Fibroblast of lung (primary cell): ENCODE data around the gene MACF1. TPM values are rescaled to one million over a fixed set of nuclear protein-coding genes. Genes with fewer than 3 reads are reported as not detected.

ENCODE experiments used
- DNase-seq, 2 donors: peaks; one replicate each; pipeline versions ENCODE4 v3.0.0 to v3.0.0-alpha.2; 2010; ENCODE audit warnings: low read depth in 2 of 2
- H2AFZ ChIP-seq: 2 replicates; pipeline ENCODE4 v1.5.1; 2012; ENCODE audit warnings: low read length, control low read depth, inconsistent platforms
- H3K27ac ChIP-seq: 2 replicates; pipeline ENCODE4 v1.5.1; 2011; ENCODE audit warnings: low read length, control low read depth; ENCODE audit not compliant: insufficient read depth
- H3K27me3 ChIP-seq: 2 replicates; pipeline ENCODE4 v1.5.1; 2011; ENCODE audit warnings: mild to moderate bottlenecking, low read length; ENCODE audit not compliant: control insufficient read depth, insufficient read depth
- H3K36me3 ChIP-seq: 2 replicates; pipeline ENCODE4 v1.5.1; 2011; ENCODE audit warnings: low read length; ENCODE audit not compliant: control insufficient read depth, insufficient read depth
- H3K4me1 ChIP-seq: 2 replicates; pipeline ENCODE4 v1.5.1; 2011; ENCODE audit warnings: low read length; ENCODE audit not compliant: control insufficient read depth, insufficient read depth; ENCODE audit errors: extremely low read depth
- H3K4me2 ChIP-seq: 2 replicates; pipeline ENCODE4 v1.5.1; 2011; ENCODE audit warnings: low read length, control low read depth; ENCODE audit not compliant: insufficient read depth; ENCODE audit errors: extremely low read depth
- H3K4me3 ChIP-seq, 4 experiments: fragments of 200-600 bp in 1 of 4; sonication (generic) in 1 of 4; replicated peaks in 1 of 4; 2 replicates each; pipeline ENCODE4 v1.5.1; 2011 to 2016; ENCODE audit warnings: low read length in 4 of 4, low read depth in 3 of 4, mild to moderate bottlenecking in 3 of 4, control low read depth in 2 of 4, inconsistent platforms in 1 of 4, mixed read lengths in 1 of 4; ENCODE audit not compliant: insufficient read depth in 1 of 4; ENCODE audit errors: control extremely low read depth in 1 of 4
- H3K79me2 ChIP-seq: 2 replicates; pipeline ENCODE4 v1.5.1; 2012; ENCODE audit warnings: mild to moderate bottlenecking, low read length, inconsistent platforms; ENCODE audit not compliant: control insufficient read depth, insufficient read depth
- H3K9ac ChIP-seq: 2 replicates; pipeline ENCODE4 v1.5.1; 2011; ENCODE audit warnings: mild to moderate bottlenecking, low read length, control low read depth; ENCODE audit not compliant: insufficient read depth
- H3K9me3 ChIP-seq: 2 replicates; pipeline ENCODE4 v1.5.1; 2012; ENCODE audit warnings: low read depth, low read length; ENCODE audit not compliant: control insufficient read depth, insufficient read depth
- H4K20me1 ChIP-seq: 2 replicates; pipeline ENCODE4 v1.5.1; 2011; ENCODE audit warnings: low read length; ENCODE audit not compliant: control insufficient read depth, insufficient read depth; ENCODE audit errors: extremely low read depth
- EZH2 ChIP-seq: IDR thresholded peaks from 2 replicates; pipeline ENCODE4 v1.5.1; 2012; ENCODE audit warnings: low read length, control low read depth, mild to moderate bottlenecking; ENCODE audit errors: missing control alignments
- polyA plus RNA-seq, 2 donors: library from polyadenylated mRNA; depleted of rRNA in 1 of 2; stranded (reverse) in 1 of 2; unstranded in 1 of 2; fragments of >200 nt; gene quantifications; 2 replicates each; pipeline ENCODE4 v1.2.1, GENCODE V29; 2011 to 2012; ENCODE audit warnings: missing spikeins in 1 of 2
- total RNA-seq: library from RNA; depleted of rRNA; stranded (reverse); fragments of >200 nt; gene quantifications from 2 replicates; pipeline ENCODE4 v1.2.1, GENCODE V29; 2014
- TF ChIP-seq, protein P1 (sequence below), 2 donors: IDR thresholded peaks in 1 of 2; conservative IDR thresholded peaks in 1 of 2; 1 replicate in 1 of 2; 2 replicates in 1 of 2; pipeline ENCODE4 v1.5.1; 2011 to 2012; ENCODE audit warnings: low read length in 2 of 2, control low read depth in 1 of 2, inconsistent platforms in 1 of 2, low read depth in 1 of 2, mild to moderate bottlenecking in 1 of 2

The MACF1 gene
- total and polyA plus RNA-seq, 2 donors (not counting 1 experiment from before 2014, with no cell fraction given) = 178 to 414 TPM

DNA sequence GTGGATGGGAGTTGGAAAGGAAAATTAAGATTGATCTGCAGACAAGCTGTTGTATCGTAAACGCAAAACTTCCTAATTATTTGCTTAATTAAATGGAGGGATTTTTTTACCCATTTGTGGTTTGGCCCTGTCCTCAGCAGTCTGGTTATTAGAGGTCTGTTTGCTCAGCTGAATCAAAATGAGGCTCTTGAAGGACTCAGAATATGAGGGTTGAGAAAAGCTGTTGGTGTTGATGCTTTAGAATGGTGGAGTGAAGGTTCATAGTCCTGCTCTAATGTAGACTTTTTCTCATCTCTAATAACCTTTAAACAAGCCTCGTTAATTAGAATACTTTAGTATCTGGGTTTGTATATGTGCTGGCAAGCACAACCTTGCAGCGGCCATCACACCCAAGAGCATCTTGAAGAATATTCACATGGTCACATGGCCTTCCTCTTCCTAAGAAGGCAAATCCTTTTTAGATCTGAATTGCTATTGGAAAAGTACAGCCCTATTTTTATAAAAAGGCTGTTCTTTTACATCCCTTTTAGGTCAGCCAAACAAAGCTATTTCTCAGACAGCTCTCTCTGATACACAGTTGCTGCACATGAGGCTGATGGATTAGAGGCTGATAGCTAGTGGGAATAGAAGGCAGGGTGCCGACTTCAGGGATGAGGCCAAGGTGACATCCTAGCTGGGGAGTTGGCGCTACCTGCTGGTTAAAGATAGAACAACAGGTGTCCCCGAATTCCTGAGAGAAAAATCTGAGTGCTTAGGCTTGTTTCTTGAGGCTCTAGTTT, 53.8 kb downstream of the MACF1 start:
- Histone ChIP-seq H3K27me3 (no peaks in the 10 kb centered on the region), H3K36me3 (peaks cover 7% of the 10 kb centered on the region), H3K27ac (no peak overlapping the region), H3K9ac (no peak overlapping the region), H3K4me1 (peaks cover 16% of the 10 kb centered on the region), H3K4me2 (no peak overlapping the region), H4K20me1 (no peaks in the 10 kb centered on the region), H3K9me3 (no peaks in the 10 kb centered on the region), H2AFZ (no peak overlapping the region), H3K79me2 (peaks cover 36% of the 10 kb centered on the region), H3K4me3 (no peak overlapping the region)
- peak; percentile 64 to 69 for DNase-seq
- TF ChIP-seq, protein P1, sequence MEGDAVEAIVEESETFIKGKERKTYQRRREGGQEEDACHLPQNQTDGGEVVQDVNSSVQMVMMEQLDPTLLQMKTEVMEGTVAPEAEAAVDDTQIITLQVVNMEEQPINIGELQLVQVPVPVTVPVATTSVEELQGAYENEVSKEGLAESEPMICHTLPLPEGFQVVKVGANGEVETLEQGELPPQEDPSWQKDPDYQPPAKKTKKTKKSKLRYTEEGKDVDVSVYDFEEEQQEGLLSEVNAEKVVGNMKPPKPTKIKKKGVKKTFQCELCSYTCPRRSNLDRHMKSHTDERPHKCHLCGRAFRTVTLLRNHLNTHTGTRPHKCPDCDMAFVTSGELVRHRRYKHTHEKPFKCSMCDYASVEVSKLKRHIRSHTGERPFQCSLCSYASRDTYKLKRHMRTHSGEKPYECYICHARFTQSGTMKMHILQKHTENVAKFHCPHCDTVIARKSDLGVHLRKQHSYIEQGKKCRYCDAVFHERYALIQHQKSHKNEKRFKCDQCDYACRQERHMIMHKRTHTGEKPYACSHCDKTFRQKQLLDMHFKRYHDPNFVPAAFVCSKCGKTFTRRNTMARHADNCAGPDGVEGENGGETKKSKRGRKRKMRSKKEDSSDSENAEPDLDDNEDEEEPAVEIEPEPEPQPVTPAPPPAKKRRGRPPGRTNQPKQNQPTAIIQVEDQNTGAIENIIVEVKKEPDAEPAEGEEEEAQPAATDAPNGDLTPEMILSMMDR (conservative IDR thresholded peaks at IDR 0.05 in 1 of 2, IDR thresholded peaks at IDR 0.05 in 1 of 2; ENCODE audit: low read depth in 1 of 2, low read length in 2 of 2) = peak; percentile 67 to 78
- no peak for TF ChIP-seq EZH2

DNA sequence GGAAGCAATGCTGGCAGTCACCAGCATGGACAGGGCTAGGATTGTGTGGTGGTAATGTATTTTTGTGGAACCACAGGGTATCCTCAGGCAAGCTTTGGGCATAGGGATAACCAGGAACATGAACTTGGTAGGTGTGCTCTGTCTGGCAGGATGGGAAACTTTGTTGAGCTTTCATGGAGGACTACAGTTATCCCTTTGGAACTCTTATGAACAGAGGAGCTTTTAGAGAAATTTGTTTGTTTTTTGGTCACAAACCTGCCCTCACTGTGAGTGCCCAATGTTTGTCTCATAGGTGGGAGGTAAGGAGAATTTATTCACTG, 54.4 kb downstream of the MACF1 start:
- Histone ChIP-seq H2AFZ (no peak overlapping the region), H3K4me2 (no peak overlapping the region), H3K4me1 (peaks cover 16% of the 10 kb centered on the region), H4K20me1 (no peaks in the 10 kb centered on the region), H3K27me3 (no peaks in the 10 kb centered on the region), H3K27ac (no peak overlapping the region), H3K9ac (no peak overlapping the region), H3K36me3 (peaks cover 6% of the 10 kb centered on the region), H3K4me3 (no peak overlapping the region), H3K79me2 (peaks cover 32% of the 10 kb centered on the region), H3K9me3 (no peaks in the 10 kb centered on the region)
- no peak for TF ChIP-seq EZH2
- TF ChIP-seq, protein P1 (conservative IDR thresholded peaks at IDR 0.05 in 1 of 2, IDR thresholded peaks at IDR 0.05 in 1 of 2; ENCODE audit: low read depth in 1 of 2, low read length in 2 of 2) = no peak
- no peak for DNase-seq

DNA sequence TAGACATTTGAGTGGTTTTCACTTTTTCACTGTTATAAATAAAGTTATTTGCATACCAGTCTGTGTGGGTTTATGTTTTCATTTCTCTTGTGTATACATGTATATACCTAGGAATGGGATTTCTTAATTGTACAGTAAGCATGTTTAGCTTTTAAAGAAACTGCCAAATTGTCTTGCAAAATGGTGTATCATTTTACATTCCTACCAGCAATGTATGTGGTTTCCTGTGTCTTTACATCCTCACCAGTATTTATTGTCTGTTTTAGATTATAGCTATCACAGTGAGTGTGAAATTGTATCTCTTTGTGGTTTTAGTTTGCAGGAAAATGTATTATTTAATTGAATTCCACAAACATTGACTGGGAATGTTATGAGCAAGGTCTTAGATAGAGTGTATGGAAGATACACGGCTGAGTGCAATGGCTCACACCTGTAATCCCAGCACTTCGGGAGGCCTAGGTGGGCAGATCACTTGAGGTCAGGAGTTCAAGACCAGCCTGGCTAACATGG, 57.3 kb downstream of the MACF1 start:
- Histone ChIP-seq H3K9ac (no peak overlapping the region), H3K4me3 (no peak overlapping the region), H3K9me3 (no peaks in the 10 kb centered on the region), H3K27ac (no peak overlapping the region), H3K27me3 (no peaks in the 10 kb centered on the region), H3K36me3 (peaks cover 2% of the 10 kb centered on the region), H3K4me1 (peaks cover 3% of the 10 kb centered on the region), H4K20me1 (no peaks in the 10 kb centered on the region), H3K4me2 (no peak overlapping the region), H3K79me2 (peaks cover 32% of the 10 kb centered on the region), H2AFZ (no peak overlapping the region)
- peak; percentile 18 to 45 for DNase-seq
- TF ChIP-seq, protein P1 (conservative IDR thresholded peaks at IDR 0.05 in 1 of 2, IDR thresholded peaks at IDR 0.05 in 1 of 2; ENCODE audit: low read depth in 1 of 2, low read length in 2 of 2) = no peak
- TF ChIP-seq EZH2 = no peak
